Measurements from ENCODE around the gene PDC. TPM values are rescaled to one million over a fixed set of nuclear protein-coding genes. Genes with fewer than 3 reads are reported as not detected.
A peak's percentile ranks its signal among the peaks of the same experiment; 100 is the strongest.
"Not testable (repeated sequence)": the region's sequence is repeated elsewhere in the genome, so short reads cannot be mapped to it uniquely, and the experiment has no call there.

The PDC gene
- total RNA-seq, 8 experiments from 2014 or later: 0.29 to 1.5 (median 0.57) TPM

DNA sequence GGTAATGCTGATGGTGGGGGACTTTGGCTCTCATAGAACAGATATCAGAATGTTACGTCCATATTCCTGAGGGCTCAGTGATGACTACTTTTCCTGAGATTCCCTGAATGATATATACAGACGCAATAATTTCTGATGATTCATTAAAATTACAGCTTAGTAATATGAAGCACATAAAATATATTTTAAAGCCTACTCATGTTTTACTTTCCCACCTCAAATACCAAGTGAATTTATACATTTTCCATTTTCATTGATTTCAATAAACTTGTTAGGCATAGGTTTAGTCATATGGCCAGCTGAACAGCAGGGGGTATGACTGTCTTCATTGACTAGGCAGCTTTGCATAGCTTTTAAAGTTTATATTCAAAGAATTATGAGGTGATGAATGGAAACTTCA is 26.2 kb upstream of the PDC start:
- 0 to 100% (median 83%) methylated on average over 1 to 2 of the region's 2 CpGs for WGBS, 10 experiments
- no peak overlapping the region for H3K27ac ChIP-seq
- no peaks in the 10 kb centered on the region for H3K4me1 ChIP-seq (replicated peaks in 1 of 2)
- in situ Hi-C loops (cut with MboI; ENCODE audit: low pct_unique_long_range_greater_than_20kb in 2 of 9, low sequenced_read_pairs in 9 of 9, unreplicated experiment in 9 of 9): loop anchor here in 6 of 9 experiments (10.0 to 25.0 kb wide), 4 partner anchors 100 to 500 kb away; partner anchors contain the start of gene PTGS2 (in 1 of the 6)
- H3K4me3 ChIP-seq: no peak overlapping the region
- no peak for ATAC-seq (replicated peaks in 6 of 8)

DNA sequence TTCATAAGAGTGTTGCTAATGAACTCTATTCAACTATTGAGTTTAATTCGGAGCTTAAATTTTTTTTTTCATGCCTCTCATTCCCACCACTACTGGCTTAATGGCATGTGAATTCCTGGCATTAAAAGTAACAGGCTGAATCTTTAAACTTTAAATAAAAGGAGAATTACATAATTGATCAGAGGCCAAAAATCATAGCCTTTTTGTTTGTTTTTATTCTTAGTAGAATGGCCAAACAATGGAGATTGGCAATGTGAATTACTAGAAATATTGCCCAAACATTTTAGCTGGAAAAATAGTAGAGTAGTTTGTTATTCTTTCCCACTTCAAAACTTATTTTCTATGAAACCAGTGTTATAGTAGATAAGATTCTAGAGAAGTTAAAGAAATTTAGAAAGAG is 25.1 kb upstream of the PDC start:
- ATAC-seq (replicated peaks in 6 of 8): no peak
- 0 to 100% (median 75%) methylated on average over 1 of the region's 1 CpG; no CpG with 5 or more reads in 2 of the 10 experiments for WGBS, 10 experiments
- Histone ChIP-seq H3K27ac (no peak overlapping the region), H3K4me1 (replicated peaks in 1 of 2) (no peaks in the 10 kb centered on the region), H3K4me3 (no peak overlapping the region)
- in situ Hi-C loops (cut with MboI; ENCODE audit: low pct_unique_long_range_greater_than_20kb in 2 of 9, low sequenced_read_pairs in 9 of 9, unreplicated experiment in 9 of 9): loop anchor here in 6 of 9 experiments (10.0 to 25.0 kb wide), 4 partner anchors 101 to 501 kb away; partner anchors contain the start of gene PTGS2 (in 1 of the 6)

DNA sequence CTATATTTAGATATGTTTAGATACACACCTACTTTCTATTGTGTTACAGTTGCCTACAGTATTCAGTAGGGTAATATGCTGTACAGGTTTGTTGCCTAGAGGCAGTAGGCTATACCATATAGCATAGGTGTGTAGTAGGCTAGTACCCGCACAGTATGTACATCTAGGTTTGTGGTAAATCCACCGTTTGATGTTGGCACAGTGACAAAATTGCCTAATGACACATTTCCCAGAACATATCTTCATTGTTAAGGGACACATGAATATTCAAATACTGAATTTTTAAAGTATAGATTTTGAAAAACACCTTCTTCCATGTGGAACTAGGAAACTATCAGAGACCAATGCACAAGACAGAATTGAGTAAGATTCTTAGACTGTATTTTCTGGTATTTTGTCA is 22.6 kb upstream of the PDC start:
- Histone ChIP-seq H3K4me3 (no peak overlapping the region), H3K4me1 (replicated peaks in 1 of 2) (no peaks in the 10 kb centered on the region), H3K27ac (no peak overlapping the region)
- ATAC-seq (replicated peaks in 6 of 8): peak in 1 of 8 experiments; percentile 23
- WGBS, 10 experiments: 0 to 91% (median 65%) methylated on average over 1 to 2 of the region's 2 CpGs; no CpG with 5 or more reads in 2 of the 10 experiments
- in situ Hi-C loops (cut with MboI; ENCODE audit: low pct_unique_long_range_greater_than_20kb in 2 of 9, low sequenced_read_pairs in 9 of 9, unreplicated experiment in 9 of 9): loop anchor here in 7 of 9 experiments (5.0 to 25.0 kb wide), 5 partner anchors 104 to 504 kb away; partner anchors contain the start of gene PTGS2 (in 1 of the 7)

DNA sequence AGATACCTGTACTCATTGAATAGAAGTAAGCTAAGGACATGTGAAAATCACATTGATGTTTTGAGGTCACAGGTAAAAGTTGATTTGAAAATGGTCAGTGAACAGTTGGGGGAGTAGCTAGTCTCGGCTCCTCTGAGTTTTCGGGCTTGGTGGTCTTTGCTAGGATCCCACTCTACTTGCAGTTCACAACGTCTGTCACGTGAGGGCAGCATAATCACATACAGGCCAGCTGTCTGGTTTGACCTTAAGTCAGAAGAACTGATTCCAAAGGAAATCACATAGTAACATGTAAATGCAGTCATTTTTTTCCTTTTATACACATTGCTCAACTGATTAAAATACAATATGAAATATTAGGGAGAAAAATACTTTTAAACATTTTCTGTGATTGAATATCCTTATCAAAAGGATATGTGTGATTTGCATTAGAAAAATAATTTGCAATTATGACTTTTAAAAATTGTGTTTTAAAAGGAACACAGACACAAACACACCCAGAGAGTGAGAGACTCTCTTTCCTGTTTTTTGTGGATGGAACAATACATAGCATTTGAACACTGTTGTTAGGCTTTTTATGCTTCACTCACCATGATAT is 21.8 kb upstream of the PDC start:
- no peaks in the 10 kb centered on the region for H3K4me1 ChIP-seq (replicated peaks in 1 of 2)
- 0 to 20% (median 5%) methylated on average over 2 to 4 of the region's 4 CpGs; no CpG with 5 or more reads in 2 of the 10 experiments for WGBS, 10 experiments
- ATAC-seq (replicated peaks in 6 of 8): peak; percentile 30 to 84 (median 66)
- H3K27ac ChIP-seq: no peak overlapping the region
- no peak overlapping the region for H3K4me3 ChIP-seq
- in situ Hi-C loops (cut with MboI; ENCODE audit: low pct_unique_long_range_greater_than_20kb in 2 of 9, low sequenced_read_pairs in 9 of 9, unreplicated experiment in 9 of 9): loop anchor here in 7 of 9 experiments (5.0 to 25.0 kb wide), 5 partner anchors 105 to 505 kb away; partner anchors contain the start of gene PTGS2 (in 1 of the 7)

DNA sequence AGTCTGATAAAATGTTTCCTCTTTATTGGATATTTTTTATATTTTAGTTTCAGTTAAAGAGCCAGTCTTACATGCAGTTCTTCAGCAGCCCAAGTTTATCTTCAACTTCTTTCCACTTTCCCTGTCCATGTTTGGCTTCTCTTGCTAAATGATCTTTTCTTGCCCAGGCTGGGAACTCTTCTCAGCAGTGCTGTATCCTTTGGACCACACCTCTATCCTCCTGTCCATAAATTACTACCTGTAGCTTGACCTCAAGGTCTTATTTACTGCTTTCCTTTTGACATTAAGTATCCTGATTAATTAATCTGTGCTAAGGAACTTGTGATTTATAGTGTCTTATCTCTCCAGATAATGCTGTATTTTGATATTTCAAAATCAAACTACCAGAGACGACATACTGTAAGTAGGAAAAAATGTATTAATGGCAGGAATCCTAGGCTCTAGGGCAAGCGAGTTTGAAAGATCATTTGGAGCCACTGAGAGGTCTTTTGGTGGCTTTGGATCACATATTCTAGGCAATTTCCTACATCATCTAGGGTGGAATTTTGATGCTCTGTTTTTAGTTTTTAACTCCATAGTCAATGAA is 20.5 kb upstream of the PDC start:
- H3K27ac ChIP-seq: no peak overlapping the region
- in situ Hi-C loops (cut with MboI; ENCODE audit: low pct_unique_long_range_greater_than_20kb in 2 of 9, low sequenced_read_pairs in 9 of 9, unreplicated experiment in 9 of 9): loop anchor here in 7 of 9 experiments (5.0 to 25.0 kb wide), 5 partner anchors 106 to 506 kb away; partner anchors contain the start of gene PTGS2 (in 1 of the 7)
- WGBS, 10 experiments: 46 to 100% (median 88%) methylated on average over 1 to 2 of the region's 2 CpGs; no CpG with 5 or more reads in 2 of the 10 experiments
- no peak overlapping the region for H3K4me3 ChIP-seq
- peaks cover 0 to 4% of the 10 kb centered on the region in 2 donors for H3K4me1 ChIP-seq (replicated peaks in 1 of 2)
- no peak for ATAC-seq (replicated peaks in 6 of 8)

DNA sequence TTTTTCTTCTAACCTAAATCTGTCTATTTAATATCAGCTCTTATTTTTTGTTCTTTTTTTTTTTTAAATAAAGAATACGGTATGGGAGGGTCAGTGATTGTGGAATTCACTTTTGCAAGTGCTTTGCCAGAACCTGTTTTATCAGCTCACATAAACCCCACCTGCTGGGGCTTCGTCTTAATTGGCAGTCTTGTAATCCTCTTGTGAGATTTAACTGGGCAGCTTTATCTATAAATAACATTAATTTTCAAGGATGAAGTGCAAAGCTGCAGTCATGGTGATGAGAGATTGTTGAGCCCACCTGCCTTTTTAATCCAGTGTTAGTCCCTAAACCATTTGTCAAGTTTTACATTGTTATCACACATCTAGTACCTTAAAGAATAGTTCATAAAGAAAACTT is 18.2 kb upstream of the PDC start:
- in situ Hi-C loops (cut with MboI; ENCODE audit: low pct_unique_long_range_greater_than_20kb in 2 of 9, low sequenced_read_pairs in 9 of 9, unreplicated experiment in 9 of 9): loop anchor here in 5 of 9 experiments (25.0 kb wide), 2 partner anchors 108 to 508 kb away; no protein-coding TSS in a partner anchor
- no peak for ATAC-seq (replicated peaks in 6 of 8)

DNA sequence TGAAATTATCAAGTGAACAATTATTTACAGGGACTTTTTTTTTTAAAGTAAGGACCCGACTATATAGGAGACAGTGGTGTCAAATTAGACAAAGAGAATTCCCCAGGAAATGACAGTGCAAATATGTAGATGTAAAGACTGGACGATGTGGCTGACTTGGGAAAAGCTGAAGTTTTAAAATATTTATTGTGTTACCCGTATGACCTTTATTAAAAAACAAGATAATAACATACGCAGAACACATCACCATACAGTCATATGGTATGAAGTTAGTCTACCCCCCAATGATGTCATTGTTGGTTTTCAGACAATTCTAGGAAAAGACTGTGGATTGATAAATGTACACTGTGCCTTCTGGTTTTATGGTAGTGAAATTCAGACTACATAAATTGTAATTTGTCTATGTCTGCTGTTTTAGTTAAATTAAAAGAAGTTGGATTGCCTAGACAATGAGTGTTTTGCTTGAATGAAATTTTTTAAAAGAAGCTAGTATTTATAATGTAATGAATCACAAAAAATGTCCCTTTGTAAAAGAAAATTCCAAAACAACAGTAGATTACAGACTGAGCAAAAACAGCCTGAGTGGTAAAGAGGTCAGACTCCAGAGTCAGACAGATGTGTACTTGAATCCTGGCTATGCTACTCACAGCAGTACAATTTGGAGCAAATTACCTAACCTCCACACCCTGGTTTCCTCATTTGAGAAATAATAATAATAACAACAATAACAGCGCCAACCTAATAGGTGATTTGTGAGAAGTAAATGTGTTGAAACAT is 15.5 kb upstream of the PDC start:
- WGBS, 10 experiments: 54 to 100% (median 80%) methylated on average over 1 to 5 of the region's 5 CpGs
- in situ Hi-C loops (cut with MboI; ENCODE audit: low pct_unique_long_range_greater_than_20kb in 2 of 9, low sequenced_read_pairs in 9 of 9, unreplicated experiment in 9 of 9): loop anchor here in 5 of 9 experiments (25.0 kb wide), 2 partner anchors 111 to 511 kb away; no protein-coding TSS in a partner anchor
- H3K4me1 ChIP-seq (replicated peaks in 1 of 2): peaks cover 0 to 6% of the 10 kb centered on the region in 2 donors
- no peak overlapping the region for H3K4me3 ChIP-seq
- peak in 5 of 8 experiments; percentile 45 to 75 (median 53) for ATAC-seq (replicated peaks in 6 of 8)
- H3K27ac ChIP-seq: no peak overlapping the region

More for the DNA sequence above, 18.2 kb upstream of the PDC start:
- Histone ChIP-seq H3K27ac (no peak overlapping the region), H3K4me1 (replicated peaks in 1 of 2) (peaks cover 0 to 6% of the 10 kb centered on the region in 2 donors), H3K4me3 (no peak overlapping the region)
- WGBS, 10 experiments: 44 to 86% (median 58%) methylated on average over 1 to 2 of the region's 2 CpGs; no CpG with 5 or more reads in 2 of the 10 experiments

DNA sequence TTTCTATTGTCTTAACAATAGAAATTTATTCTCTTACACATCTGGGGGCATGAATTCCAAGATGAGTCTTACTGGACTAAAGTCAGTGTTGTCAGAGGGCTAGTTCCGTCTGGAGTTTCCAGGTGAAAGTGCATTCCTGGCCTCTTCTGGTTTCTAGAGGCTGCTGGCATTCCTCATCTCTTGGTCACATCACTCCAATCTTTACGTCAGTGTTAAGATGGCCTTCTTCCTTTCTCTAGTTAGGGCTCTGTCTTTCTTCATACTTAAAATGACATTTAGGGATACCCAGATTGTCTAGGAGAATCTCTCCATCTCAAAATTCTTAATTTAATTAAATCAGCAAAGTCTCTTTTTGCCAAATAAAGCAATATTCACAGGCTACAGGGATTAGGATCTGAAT is 13.3 kb upstream of the PDC start:
- no peak overlapping the region for H3K4me3 ChIP-seq
- no peak overlapping the region for H3K27ac ChIP-seq
- WGBS, 10 experiments: 38 to 100% (median 81%) methylated on average over 1 to 2 of the region's 2 CpGs
- in situ Hi-C loops (cut with MboI; ENCODE audit: low pct_unique_long_range_greater_than_20kb in 2 of 9, low sequenced_read_pairs in 9 of 9, unreplicated experiment in 9 of 9): no loop called here
- H3K4me1 ChIP-seq (replicated peaks in 1 of 2): peaks cover 0 to 6% of the 10 kb centered on the region in 2 donors
- peak in 1 of 8 experiments; percentile 81 for ATAC-seq (replicated peaks in 6 of 8)

DNA sequence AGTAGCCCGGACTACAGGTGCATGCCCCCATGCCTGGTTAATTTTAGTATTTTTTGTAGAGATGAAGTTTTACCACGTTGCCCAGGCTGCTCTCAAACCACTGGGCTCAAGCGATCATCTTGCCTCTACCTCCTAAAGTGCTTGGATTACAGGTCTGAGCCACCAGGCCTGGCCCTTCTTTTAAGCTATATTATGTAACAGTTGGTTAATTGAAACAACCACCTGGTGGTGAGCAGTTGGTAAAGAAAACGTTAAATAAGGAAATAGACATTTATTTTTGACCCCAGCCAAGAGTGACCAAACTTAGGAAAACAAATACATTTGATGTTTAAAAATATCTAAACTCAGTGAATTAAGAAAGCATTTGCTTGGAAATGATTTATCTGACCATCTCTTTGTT is 12.1 kb upstream of the PDC start:
- Histone ChIP-seq H3K4me3 (no peak overlapping the region), H3K27ac (no peak overlapping the region), H3K4me1 (replicated peaks in 1 of 2) (peaks cover 0 to 6% of the 10 kb centered on the region in 2 donors)
- ATAC-seq (replicated peaks in 6 of 8): no peak
- in situ Hi-C loops (cut with MboI; ENCODE audit: low pct_unique_long_range_greater_than_20kb in 2 of 9, low sequenced_read_pairs in 9 of 9, unreplicated experiment in 9 of 9): no loop called here
- 13 to 100% (median 80%) methylated on average over 1 to 4 of the region's 4 CpGs; no CpG with 5 or more reads in 1 of the 10 experiments for WGBS, 10 experiments

DNA sequence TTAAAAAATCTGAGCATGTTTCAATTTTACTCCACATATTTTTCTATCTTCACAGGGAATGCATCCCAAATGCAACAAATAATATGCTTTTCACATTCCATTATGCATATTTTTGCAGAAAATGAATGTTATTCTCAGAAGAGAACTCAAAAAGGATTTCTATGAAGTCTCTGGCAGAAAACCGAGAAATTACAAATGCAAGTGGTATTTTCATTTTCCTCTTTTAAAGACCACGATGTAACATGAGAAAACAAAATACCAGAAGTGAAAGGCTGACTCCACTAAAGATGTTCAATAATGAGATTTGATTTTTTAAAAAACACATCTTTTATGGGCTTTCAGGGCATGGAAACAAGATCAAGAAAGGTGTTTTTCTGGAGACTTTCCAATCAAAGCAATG is 5.0 kb upstream of the PDC start:
- 17 to 100% (median 91%) methylated on average over 1 to 2 of the region's 2 CpGs for WGBS, 10 experiments
- Histone ChIP-seq H3K27ac (no peak overlapping the region), H3K4me3 (no peak overlapping the region), H3K4me1 (replicated peaks in 1 of 2) (no peaks in the 10 kb centered on the region)
- no peak for ATAC-seq (replicated peaks in 6 of 8)
- in situ Hi-C loops (cut with MboI; ENCODE audit: low pct_unique_long_range_greater_than_20kb in 2 of 9, low sequenced_read_pairs in 9 of 9, unreplicated experiment in 9 of 9): no loop called here

DNA sequence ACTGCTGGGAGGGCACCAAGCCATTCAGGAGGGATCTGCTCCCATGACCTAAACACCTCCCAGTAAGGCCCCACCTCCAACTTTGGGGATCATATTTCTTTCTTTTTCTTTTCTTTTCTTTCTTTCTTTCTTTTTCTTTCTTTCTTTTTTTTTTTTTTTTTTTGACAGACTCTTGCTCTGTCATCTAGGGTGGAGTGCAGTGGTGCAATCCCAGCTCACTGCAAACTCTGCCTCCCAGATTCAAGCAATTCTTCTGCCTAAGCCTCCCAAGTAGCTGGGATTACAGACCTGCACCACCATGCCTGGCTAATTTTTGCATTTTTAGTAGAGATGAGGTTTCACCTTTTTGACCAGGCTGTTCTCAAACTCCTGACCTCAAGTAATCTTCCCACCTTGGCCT is 4.6 kb upstream of the PDC start:
- H3K4me1 ChIP-seq (replicated peaks in 1 of 2); H3K27ac ChIP-seq; in situ Hi-C loops (cut with MboI; ENCODE audit: low pct_unique_long_range_greater_than_20kb in 2 of 9, low sequenced_read_pairs in 9 of 9, unreplicated experiment in 9 of 9); H3K4me3 ChIP-seq: not testable (repeated sequence)
- peak in 2 of 8 experiments; percentile 64 to 70 for ATAC-seq (replicated peaks in 6 of 8)

DNA sequence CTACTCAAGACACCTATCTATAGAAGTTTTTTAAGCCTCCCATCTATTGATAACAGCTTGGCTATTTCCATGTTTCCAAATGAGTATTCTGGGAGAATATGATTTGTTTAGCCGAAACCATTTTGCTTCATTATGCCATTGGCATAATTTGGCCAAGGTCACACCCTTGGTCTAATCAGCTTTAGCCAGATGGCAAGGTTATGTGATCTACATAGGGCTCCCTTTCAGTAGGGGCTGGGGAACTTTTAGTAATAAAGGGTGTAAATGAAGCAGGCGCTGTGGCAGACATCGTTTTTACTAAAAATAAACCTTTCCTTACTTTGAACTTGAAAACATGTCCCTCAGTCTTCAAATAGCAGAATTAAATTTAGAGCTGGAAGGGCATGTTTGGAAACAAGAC is 3.0 kb upstream of the PDC start:
- 40 to 100% (median 80%) methylated on average over 2 to 3 of the region's 3 CpGs; no CpG with 5 or more reads in 1 of the 10 experiments for WGBS, 10 experiments
- in situ Hi-C loops (cut with MboI; ENCODE audit: low pct_unique_long_range_greater_than_20kb in 2 of 9, low sequenced_read_pairs in 9 of 9, unreplicated experiment in 9 of 9): no loop called here
- Histone ChIP-seq H3K4me3 (no peak overlapping the region), H3K4me1 (replicated peaks in 1 of 2) (no peaks in the 10 kb centered on the region), H3K27ac (no peak overlapping the region)
- no peak for ATAC-seq (replicated peaks in 6 of 8)

DNA sequence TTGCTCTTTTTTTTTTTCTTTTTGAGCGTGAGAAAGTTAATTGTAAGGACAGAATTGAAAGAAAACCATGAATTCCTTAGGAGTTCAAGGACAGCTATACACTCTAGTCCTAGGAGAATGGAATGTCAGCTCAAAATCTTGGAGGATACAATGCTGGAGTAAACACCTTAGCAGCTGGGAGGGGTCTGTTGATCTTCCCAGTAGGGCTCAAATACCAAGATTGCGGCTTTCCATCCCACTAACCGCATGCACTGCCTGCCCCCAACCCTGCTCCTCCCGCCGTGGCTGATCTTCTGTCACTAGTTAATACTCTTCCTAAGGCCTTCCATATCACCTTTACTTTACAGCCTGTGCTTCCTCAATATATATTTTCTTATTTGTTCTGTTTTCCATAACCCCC is 2.6 kb upstream of the PDC start:
- 60 to 100% (median 89%) methylated on average over 1 to 5 of the region's 5 CpGs for WGBS, 10 experiments
- H3K27ac ChIP-seq: no peak overlapping the region
- no peak overlapping the region for H3K4me3 ChIP-seq
- ATAC-seq (replicated peaks in 6 of 8): no peak
- in situ Hi-C loops (cut with MboI; ENCODE audit: low pct_unique_long_range_greater_than_20kb in 2 of 9, low sequenced_read_pairs in 9 of 9, unreplicated experiment in 9 of 9): no loop called here
- no peaks in the 10 kb centered on the region for H3K4me1 ChIP-seq (replicated peaks in 1 of 2)

All from motor neuron (in vitro differentiated cells).